ENCODE measurements around the gene RGS6.

GRCh38 chr14:72479461-72479931 is 547.3 kb downstream of the RGS6 start:
- TF ChIP-seq, protein P1, sequence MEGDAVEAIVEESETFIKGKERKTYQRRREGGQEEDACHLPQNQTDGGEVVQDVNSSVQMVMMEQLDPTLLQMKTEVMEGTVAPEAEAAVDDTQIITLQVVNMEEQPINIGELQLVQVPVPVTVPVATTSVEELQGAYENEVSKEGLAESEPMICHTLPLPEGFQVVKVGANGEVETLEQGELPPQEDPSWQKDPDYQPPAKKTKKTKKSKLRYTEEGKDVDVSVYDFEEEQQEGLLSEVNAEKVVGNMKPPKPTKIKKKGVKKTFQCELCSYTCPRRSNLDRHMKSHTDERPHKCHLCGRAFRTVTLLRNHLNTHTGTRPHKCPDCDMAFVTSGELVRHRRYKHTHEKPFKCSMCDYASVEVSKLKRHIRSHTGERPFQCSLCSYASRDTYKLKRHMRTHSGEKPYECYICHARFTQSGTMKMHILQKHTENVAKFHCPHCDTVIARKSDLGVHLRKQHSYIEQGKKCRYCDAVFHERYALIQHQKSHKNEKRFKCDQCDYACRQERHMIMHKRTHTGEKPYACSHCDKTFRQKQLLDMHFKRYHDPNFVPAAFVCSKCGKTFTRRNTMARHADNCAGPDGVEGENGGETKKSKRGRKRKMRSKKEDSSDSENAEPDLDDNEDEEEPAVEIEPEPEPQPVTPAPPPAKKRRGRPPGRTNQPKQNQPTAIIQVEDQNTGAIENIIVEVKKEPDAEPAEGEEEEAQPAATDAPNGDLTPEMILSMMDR (IDR thresholded peaks at IDR 0.05), result no peak
- no peak for TF ChIP-seq POLR2AphosphoS5 (IDR thresholded peaks at IDR 0.05)
